HG03159 (cell line): ENCODE results near the gene ADRA1B.

Experiments used
- ATAC-seq: cut with Tn5 transposase; IDR thresholded peaks from one replicate; pipeline ENCODE4 v1.9.1; 2021; ENCODE audit warnings: mild to moderate bottlenecking, moderate library complexity; ENCODE audit not compliant: unreplicated experiment

The ADRA1B gene

DNA sequence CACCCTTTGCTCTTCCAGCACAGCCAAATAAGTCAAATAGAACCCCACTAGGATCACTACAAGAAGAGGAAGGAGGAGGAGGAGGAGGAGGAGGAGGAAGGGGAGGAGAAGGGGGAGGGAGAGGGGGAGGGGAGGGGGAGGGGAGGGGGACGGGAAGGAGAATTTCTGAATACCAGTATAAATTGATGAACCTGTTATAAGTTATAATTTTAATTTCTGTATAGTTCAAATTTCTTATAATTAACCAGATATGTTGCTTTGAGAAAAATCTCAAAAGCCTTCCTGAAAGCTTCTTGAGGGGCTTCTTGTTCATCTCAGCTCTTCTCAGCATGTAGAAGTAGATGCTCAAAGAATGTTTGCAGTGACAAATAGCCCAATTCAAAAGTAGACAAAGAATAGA, 15.0 kb upstream of the ADRA1B start:
- ATAC-seq, result no peak

- ATAC-seq, result no peak
Measured at GRCh38 chr5:159901772-159902171, 14.5 kb upstream of the ADRA1B start.

DNA sequence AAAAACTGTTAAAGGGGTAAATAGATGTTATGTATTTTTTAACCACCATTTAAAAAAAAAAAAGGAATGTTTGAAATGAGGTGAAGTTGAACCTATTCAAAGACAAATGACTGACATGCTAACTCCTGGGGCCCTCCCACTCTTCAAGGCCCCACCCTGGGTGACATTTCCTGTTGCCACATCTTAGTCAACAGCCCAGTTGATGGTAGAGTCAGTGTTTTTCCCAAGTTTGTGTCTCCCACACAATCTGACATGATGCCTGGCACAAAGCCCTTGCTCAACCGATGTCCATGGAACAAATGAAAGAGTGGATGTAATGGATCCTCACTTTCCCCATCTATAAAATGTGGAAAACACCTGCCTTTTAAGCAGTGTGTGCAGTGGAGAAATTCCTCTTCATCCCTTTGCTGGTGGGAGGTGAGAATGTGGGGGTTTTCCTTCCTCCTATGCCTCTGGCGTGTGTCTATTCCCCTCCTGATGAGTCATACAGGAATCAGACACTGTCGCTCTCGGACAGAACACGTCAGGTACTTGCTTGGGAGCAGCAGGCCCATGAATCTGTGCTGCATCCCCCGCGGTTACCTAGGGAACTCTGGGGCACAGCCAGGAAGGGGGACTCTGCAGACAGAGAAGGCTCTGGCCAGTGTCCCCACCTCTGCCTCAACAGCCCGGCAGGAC, 13.7 kb upstream of the ADRA1B start:
- no peak for ATAC-seq

DNA sequence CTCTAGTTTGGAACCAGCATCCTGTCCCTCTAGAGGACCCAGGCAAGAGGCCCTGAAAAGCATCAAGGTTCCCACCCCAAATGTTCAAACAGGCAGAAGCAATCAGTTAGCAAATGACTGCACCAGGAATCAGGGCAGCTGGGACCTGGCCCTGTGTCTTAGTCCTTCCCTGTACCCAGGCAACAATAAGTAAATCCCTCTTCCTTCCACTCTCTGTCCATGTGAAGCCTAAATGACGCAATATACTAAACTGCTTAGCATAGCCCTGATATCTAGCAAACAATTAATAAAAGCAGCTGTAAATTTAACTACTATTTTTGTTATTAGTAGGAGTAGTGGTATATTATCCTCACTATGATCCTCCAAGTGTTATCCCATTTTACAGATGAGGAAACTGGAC, 13.2 kb upstream of the ADRA1B start:
- no peak for ATAC-seq

- no peak for ATAC-seq
Measured at GRCh38 chr5:159904874-159905273, 11.4 kb upstream of the ADRA1B start.

DNA sequence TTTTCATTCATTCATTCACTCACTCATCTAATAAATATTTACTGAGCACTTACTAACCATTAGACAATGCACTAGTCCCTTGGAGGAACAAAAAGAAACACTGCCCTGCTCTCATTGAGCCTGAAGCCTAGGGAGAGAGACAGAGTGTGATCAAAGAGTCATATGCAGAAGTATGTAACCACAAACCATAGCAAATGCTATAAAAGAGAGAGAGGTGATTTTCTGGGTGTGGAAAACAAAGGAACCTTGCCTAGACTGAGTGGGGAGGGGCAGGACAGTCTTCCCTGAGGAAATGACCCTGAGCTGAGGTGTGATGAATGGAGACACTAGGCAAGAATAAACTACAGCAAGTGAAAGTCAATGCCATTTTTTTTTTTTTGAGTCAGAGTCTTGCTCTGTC, 10.8 kb upstream of the ADRA1B start:
- ATAC-seq, result no peak

- no peak for ATAC-seq
Measured at GRCh38 chr5:159906463-159906862, 9.8 kb upstream of the ADRA1B start.

- ATAC-seq, result no peak
Measured at GRCh38 chr5:159906943-159907342, 9.3 kb upstream of the ADRA1B start.

DNA sequence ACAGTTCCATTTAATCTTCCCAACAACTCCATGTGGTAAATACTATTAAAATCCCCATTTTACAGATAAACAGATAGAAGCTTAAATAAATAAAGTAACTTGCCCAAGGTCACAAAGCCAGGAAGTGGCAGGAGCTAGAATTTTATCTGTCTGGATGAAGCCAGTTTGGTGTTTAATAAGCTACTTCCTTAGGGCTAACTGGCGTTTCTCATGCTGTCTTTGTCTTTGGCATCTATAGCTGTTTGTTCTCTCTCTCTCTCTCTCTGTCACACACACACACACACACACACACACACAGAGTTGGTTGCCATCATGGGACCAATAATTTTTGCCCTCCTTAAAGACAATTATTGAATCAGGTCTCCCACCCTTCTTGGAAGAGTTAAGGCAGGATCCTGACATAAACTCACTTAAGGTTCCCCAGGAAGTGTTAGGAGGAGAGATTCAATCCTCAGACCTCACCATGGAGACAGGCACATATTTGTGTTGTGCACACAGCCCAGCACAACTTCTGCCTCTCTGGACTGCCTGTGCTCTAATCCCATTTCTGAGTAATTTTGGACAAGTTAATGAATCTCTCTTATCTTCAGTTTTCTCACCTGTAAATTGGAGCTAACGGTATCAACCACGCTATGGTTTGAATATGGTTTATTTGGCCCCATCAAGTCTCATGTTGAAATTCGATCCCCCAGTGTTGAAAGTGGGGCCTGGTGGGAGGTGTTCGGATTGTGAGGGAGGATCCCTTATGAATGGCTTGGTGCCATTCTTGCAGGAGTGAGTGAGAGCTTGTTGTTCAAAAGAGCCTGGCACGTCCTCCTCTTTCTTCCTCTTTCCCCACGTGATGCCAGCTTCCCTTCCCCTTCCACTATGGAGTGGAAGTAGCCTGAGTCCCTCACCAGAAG, 8.3 kb upstream of the ADRA1B start:
- ATAC-seq, result no peak

DNA sequence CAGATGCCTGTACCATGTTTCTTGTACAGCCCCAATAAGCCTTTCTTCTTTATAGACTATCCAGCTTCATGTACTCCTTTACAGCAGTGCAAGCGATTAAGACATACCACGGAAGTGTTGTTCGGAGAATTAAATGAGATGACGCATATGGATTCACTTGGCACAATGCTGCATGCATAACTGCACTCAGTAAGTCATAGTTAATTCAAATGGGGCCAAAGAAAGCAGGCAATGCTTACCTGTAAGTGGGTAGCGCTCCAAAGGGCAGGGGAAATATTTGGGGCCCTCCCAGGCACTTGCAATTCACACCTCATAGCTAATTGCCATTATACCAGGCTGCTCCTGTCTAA, 7.7 kb upstream of the ADRA1B start:
- no peak for ATAC-seq

GRCh38 chr5:159909126-159909525, 7.2 kb upstream of the ADRA1B start:
- no peak for ATAC-seq

DNA sequence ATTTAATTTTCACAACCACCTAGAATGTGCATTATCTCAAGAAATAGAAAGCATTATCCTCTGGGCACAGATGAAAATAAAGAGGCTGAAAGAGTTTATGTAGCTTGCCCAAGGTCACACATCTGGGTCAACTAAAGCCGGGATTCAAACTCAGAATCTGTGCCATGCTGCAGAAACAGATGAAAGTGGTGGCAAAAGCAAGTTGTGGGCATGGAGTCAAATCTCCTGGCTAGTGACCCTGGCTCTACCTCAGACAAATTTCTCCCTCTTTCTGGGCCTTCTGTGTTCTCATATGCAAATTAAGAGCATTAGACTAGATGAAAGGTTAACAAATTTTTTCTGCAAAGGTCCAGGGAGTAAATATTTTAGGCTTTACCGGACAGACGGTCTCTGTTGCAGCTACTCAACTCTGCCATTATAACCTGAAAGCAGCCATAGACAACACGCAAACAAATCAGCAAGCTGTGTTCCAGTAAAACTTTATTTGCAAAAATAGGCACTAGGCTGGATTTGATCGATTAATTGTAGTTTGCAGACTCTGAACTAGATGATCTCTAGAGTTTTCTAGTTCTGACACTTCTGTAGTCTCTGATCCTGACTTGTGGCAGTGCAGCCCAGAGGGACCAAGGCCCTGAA, 6.0 kb upstream of the ADRA1B start:
- no peak for ATAC-seq

GRCh38 chr5:159910843-159911229, 5.4 kb upstream of the ADRA1B start:
- ATAC-seq, result no peak

- no peak for ATAC-seq
Measured at GRCh38 chr5:159911349-159911748, 4.9 kb upstream of the ADRA1B start.

GRCh38 chr5:159912033-159912800, 4.1 kb upstream of the ADRA1B start:
- ATAC-seq, result no peak

- no peak for ATAC-seq
Measured at GRCh38 chr5:159913048-159913447, 3.2 kb upstream of the ADRA1B start.

GRCh38 chr5:159913501-159913900, 2.8 kb upstream of the ADRA1B start:
- ATAC-seq, result no peak

DNA sequence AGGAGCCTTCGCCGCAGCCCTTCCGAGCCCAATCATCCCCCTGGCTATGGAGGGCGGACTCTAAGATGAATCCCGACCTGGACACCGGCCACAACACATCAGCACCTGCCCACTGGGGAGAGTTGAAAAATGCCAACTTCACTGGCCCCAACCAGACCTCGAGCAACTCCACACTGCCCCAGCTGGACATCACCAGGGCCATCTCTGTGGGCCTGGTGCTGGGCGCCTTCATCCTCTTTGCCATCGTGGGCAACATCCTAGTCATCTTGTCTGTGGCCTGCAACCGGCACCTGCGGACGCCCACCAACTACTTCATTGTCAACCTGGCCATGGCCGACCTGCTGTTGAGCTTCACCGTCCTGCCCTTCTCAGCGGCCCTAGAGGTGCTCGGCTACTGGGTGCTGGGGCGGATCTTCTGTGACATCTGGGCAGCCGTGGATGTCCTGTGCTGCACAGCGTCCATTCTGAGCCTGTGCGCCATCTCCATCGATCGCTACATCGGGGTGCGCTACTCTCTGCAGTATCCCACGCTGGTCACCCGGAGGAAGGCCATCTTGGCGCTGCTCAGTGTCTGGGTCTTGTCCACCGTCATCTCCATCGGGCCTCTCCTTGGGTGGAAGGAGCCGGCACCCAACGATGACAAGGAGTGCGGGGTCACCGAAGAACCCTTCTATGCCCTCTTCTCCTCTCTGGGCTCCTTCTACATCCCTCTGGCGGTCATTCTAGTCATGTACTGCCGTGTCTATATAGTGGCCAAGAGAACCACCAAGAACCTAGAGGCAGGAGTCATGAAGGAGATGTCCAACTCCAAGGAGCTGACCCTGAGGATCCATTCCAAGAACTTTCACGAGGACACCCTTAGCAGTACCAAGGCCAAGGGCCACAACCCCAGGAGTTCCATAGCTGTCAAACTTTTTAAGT, 819 bp downstream of the ADRA1B start:
- ATAC-seq, result no peak

- ATAC-seq, result no peak
Measured at GRCh38 chr5:159917994-159918393, 1.7 kb downstream of the ADRA1B start.

GRCh38 chr5:159921721-159922120, 5.4 kb downstream of the ADRA1B start:
- no peak for ATAC-seq
